ENCODE measurements around the gene DCAF15.
A peak's percentile ranks its signal among the peaks of the same experiment; 100 is the strongest.

DCAF15 gene

GRCh38 chr19:13995878-13996765 is 43.8 kb downstream of the DCAF15 start:
- DNase-seq: no peak

DNA sequence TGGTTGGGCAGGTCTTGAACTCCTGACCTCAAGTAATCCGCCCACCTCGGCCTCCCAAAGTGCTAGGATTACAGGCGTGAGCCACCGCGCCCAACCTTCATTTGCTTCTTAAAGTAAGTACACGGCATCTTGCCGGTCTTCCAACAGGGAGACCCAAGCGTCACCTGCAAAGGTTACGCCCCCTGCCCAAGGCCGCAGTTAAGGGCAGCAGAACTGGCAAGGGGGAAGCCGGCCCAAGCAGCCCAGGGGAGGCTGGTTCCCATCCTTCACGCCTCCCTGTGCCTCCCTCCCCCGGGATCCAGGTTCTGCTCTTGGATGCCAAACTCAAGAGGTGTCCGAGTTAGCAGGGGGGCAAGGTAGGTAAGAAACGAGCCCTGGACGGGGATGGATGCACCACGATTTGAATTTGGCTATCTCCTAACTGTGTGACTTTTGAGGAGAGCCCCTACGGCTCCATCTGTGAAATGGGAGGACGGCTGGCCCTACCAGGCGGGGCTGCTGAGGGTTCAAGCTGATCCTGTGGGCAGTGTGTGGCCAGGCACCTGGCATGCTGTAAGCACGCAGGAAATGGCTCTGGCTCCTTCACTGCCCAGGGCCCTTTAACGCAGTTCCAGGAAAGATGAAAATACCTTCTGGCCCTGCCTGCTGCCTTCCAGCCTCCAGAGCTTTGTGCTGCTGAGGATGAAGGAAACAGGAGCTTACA is 44.8 kb downstream of the DCAF15 start:
- DNase-seq: no peak

- no peak for DNase-seq
Observed at GRCh38 chr19:13997631-13997962, 45.3 kb downstream of the DCAF15 start.

GRCh38 chr19:13998426-13998825 is 46.1 kb downstream of the DCAF15 start:
- DNase-seq: no peak

DNA sequence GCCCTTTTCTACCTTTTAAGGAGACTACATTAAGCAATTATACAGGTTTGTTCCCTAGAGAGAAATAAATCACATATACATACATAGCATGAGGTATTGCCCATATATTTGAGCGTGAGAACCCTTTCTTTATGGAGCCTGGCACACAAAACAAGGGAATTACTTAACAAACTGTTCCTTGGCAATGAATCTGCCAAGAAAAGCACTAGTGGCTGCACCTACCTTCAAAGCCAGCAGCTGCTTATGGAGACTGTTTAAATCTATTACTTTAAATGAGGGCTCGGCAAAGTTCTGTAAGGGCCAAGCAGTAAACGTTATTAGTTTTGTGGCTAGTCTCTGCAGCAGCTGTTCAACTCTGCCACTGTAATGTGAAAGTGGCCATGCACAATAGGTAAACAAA is 46.8 kb downstream of the DCAF15 start:
- no peak for DNase-seq

GRCh38 chr19:14000691-14001375 is 48.5 kb downstream of the DCAF15 start:
- no peak for DNase-seq

- DNase-seq: no peak
Observed at GRCh38 chr19:14002571-14003250, 50.4 kb downstream of the DCAF15 start.

DNA sequence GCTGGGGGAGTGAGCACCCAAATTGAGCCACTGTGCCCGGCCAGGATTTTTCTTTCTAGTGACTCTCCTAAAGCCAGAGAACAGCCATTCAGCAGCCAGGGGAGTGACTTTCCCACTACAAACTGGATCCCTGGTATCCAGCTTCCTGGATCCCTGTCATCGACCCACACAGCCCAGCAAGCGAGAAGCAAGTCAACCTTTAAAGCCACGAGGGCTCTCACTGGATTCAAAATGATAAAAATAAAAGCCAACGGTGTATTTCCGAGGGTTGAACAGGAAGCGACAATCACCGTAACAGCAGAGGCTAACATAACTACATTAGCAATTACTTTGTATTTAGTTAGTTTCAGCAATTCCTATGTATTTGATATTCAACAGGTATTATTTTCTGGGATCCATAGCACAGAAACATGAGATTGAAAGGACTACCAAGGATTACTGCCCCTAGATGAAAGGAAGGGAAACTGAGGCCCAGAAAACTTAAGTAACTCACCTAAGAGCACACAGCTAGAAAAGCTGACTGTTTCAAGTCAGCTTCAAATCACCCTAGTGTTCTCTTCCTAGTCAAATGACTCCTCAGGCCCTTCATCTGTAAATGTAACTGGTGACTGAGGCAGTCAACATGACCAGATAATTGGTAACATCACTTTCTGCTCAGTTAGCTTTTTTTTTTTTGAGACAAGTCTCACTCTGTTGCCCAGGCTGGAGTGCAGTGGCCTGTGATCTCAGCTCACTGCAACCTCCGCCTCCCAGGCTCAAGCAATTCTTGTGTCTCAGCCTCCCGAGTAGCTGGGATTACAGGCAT is 51.1 kb downstream of the DCAF15 start:
- no peak for DNase-seq

DNA sequence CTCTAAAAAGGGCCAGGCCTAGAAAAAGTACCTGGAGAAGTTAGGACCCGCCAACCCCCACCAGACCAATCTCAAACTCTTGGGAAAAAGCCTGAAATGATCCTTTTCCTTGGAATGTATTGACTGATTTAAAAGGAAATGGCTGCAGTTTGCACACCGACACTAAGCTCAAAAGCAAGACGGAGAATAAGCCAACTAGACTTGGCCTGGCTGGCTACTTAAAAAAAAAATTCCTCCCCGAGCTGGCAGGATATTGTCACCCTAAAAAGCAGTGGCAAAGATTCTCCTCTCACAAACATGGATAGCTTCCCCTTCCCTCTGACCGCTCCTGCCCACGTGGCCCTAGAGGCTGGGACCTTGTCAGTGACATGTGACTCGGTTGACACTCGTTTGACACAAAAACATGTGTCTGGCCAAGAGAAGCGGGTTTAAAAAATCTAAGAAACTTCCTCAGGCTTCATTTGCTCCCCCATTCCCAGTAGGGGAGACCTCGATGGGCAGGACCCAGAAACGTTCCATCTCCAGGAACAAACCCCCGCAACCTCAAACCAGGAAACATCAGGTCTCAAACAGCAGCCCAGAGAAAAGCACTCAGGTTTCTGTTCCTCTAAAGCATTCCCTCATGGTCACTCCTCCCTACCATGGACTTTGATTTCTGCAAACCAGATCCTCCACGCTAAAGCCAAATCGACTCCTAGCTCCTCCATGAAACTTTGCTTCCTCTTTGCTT is 52.5 kb downstream of the DCAF15 start:
- DNase-seq: no peak

- peak; percentile 97 for DNase-seq
Observed at GRCh38 chr19:14005349-14006084, 53.2 kb downstream of the DCAF15 start.

GRCh38 chr19:14006085-14006765 is 53.9 kb downstream of the DCAF15 start, which contains the start of gene RFX1:
RFX1 (minus strand) TSS chr19:14006320; CDS start chr19:13993843, 12,477 bp downstream.
- DNase-seq: peak; percentile 100

GRCh38 chr19:14006766-14007562 is 54.7 kb downstream of the DCAF15 start:
- DNase-seq: no peak
